ENCODE measurements around the gene SLC22A25. TPM values are rescaled to one million over a fixed set of nuclear protein-coding genes. Genes with fewer than 3 reads are reported as not detected.

The SLC22A25 gene
- total RNA-seq, 2 experiments from 2014 or later: not detected

Other genes with a start within 250 kb of the SLC22A25 start
- not detected for gene SLC22A8, start 227.8 kb downstream of the SLC22A25 start, total RNA-seq
- gene SLC22A24, start 99.4 kb downstream of the SLC22A25 start, total RNA-seq: not detected
- gene SLC22A9, start 126.2 kb upstream of the SLC22A25 start, total RNA-seq: not detected
- gene PLAAT5, start 247.6 kb upstream of the SLC22A25 start, total RNA-seq: under 1 TPM; 0.43 to 0.44 TPM

All from activated naive CD8-positive, alpha-beta T cell treated with anti-CD3 and anti-CD28 coated beads, Interleukin-2, amount 10 ng/mL, durations not matched to agents 7 days and 5 days (primary cell).